DOHH2 (cell line): ENCODE measurements around the gene TIMP1.

Experiments
- H3F3A ChIP-seq: fragments of 200-600 bp; sonication (generic), shearing (Covaris generic); 2 replicates; pipeline ENCODE4 v1.6.0; 2016; ENCODE audit warnings: antibody characterized with exemption, mild to moderate bottlenecking; ENCODE audit not compliant: control insufficient read depth, insufficient read depth
- H3K27ac ChIP-seq: fragments of 200-600 bp; sonication (generic); 2 replicates; pipeline ENCODE4 v1.5.1; 2014; ENCODE audit warnings: low read depth, mild to moderate bottlenecking, low read length, moderate library complexity
- H3K27me3 ChIP-seq: fragments of 200-600 bp; sonication (generic); 2 replicates; pipeline ENCODE4 v1.6.1; 2014; ENCODE audit warnings: mild to moderate bottlenecking, low read length, mixed read lengths; ENCODE audit not compliant: control insufficient read depth
- H3K36me3 ChIP-seq: fragments of 200-600 bp; sonication (generic); 2 replicates; pipeline ENCODE4 v1.6.1; 2014; ENCODE audit warnings: mild to moderate bottlenecking, low read length, moderate library complexity, mixed read lengths; ENCODE audit not compliant: control insufficient read depth
- H3K4me1 ChIP-seq: fragments of 200-600 bp; sonication (generic); 2 replicates; pipeline ENCODE4 v1.6.1; 2014; ENCODE audit warnings: mild to moderate bottlenecking, low read length, mixed read lengths; ENCODE audit not compliant: control insufficient read depth
- H3K4me2 ChIP-seq: fragments of 200-600 bp; sonication (generic); 2 replicates; pipeline ENCODE4 v1.6.0; 2014; ENCODE audit warnings: mild to moderate bottlenecking, low read length, moderate library complexity
- H3K4me3 ChIP-seq: fragments of 200-600 bp; sonication (generic); 2 replicates; pipeline ENCODE4 v1.5.1; 2014; ENCODE audit warnings: mild to moderate bottlenecking, low read length, mixed read lengths
- H3K79me2 ChIP-seq: fragments of 200-600 bp; sonication (generic); 2 replicates; pipeline ENCODE4 v1.6.1; 2014; ENCODE audit warnings: mild to moderate bottlenecking, low read length, mixed read lengths; ENCODE audit not compliant: control insufficient read depth
- H3K9me2 ChIP-seq: fragments of 200-600 bp; sonication (generic); replicated peaks from 2 replicates; pipeline ENCODE4 v1.6.1; 2014; ENCODE audit warnings: mild to moderate bottlenecking, low read length, mixed read lengths; ENCODE audit not compliant: control insufficient read depth
- H3K9me3 ChIP-seq: fragments of 200-600 bp; sonication (generic); 2 replicates; pipeline ENCODE4 v1.6.1; 2014; ENCODE audit warnings: antibody characterized with exemption, low read length, mixed read lengths; ENCODE audit not compliant: control insufficient read depth, insufficient read depth
- H4K20me1 ChIP-seq: fragments of 200-600 bp; sonication (generic); 2 replicates; pipeline ENCODE4 v1.6.0; 2014; ENCODE audit warnings: low read depth, mild to moderate bottlenecking, antibody characterized with exemption, low read length, moderate library complexity; ENCODE audit not compliant: control insufficient read depth, insufficient read depth
- EZH2phosphoT487 ChIP-seq: fragments of 200-600 bp; sonication (generic); IDR thresholded peaks from 2 replicates; pipeline ENCODE4 v1.6.1; 2017; ENCODE audit warnings: borderline replicate concordance, mild to moderate bottlenecking, antibody characterized with exemption, low read length, moderate library complexity, mixed read lengths
- TF ChIP-seq, protein P1 (sequence below): fragments of 200-600 bp; sonication (generic); IDR thresholded peaks from one replicate; pipeline ENCODE4 v1.5.1; 2014; ENCODE audit warnings: antibody characterized with exemption, mild to moderate bottlenecking, low read depth, low read length; ENCODE audit not compliant: poor library complexity, severe bottlenecking

The TIMP1 gene

DNA sequence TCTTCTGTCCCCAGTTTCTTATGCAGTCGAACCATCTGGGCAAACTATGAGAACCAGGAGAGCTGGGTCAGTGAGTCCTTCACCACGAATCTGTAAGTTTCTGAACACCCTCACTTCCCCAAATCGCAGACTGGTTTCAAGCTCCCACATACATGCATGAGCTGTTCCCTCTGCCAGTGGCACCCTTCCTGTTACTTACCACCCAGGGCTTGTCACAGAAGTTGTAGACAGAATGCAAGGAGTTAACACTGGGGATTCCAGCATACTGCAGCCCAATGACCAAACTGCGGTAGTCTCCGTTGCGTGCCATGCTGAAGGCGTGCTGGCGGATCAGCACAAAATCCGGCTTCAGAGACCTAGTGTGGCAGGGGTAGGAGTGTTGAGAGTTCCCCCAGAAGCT, 22.8 kb downstream of the TIMP1 start:
- Histone ChIP-seq H3K27ac (no peak overlapping the region), H3K4me2 (no peak overlapping the region), H3K79me2 (no peaks in the 10 kb centered on the region), H3K4me3 (no peak overlapping the region), H3K36me3 (no peaks in the 10 kb centered on the region), H3F3A (no peaks in the 10 kb centered on the region), H3K27me3 (no peaks in the 10 kb centered on the region), H3K9me3 (no peaks in the 10 kb centered on the region), H3K9me2 (no peaks in the 10 kb centered on the region), H4K20me1 (no peaks in the 10 kb centered on the region), H3K4me1 (no peaks in the 10 kb centered on the region)
- TF ChIP-seq EZH2phosphoT487, result no peak
- TF ChIP-seq, protein P1, sequence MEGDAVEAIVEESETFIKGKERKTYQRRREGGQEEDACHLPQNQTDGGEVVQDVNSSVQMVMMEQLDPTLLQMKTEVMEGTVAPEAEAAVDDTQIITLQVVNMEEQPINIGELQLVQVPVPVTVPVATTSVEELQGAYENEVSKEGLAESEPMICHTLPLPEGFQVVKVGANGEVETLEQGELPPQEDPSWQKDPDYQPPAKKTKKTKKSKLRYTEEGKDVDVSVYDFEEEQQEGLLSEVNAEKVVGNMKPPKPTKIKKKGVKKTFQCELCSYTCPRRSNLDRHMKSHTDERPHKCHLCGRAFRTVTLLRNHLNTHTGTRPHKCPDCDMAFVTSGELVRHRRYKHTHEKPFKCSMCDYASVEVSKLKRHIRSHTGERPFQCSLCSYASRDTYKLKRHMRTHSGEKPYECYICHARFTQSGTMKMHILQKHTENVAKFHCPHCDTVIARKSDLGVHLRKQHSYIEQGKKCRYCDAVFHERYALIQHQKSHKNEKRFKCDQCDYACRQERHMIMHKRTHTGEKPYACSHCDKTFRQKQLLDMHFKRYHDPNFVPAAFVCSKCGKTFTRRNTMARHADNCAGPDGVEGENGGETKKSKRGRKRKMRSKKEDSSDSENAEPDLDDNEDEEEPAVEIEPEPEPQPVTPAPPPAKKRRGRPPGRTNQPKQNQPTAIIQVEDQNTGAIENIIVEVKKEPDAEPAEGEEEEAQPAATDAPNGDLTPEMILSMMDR, result no peak

DNA sequence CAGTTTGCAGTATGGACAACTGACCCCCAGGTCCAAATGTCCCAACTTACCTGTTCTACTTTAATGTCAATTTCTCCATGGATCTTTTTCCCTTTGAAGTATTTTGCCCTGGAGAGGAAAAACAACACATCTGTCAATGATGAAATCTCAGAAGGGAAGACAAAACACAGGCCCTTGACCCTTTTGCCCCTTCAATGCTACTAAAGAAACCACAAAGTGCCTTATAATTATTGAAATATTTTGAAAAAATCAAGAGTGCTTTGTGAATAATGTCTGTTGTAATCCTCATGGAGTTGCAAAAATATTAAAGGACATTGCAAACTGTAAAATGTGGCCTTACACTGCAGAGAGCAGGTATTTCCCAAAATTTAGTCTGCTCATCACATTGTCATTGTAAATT, 24.9 kb downstream of the TIMP1 start:
- H3F3A ChIP-seq, result no peaks in the 10 kb centered on the region
- no peak for TF ChIP-seq EZH2phosphoT487
- TF ChIP-seq, protein P1, result no peak
- no peaks in the 10 kb centered on the region for H3K79me2 ChIP-seq
- H4K20me1 ChIP-seq, result no peaks in the 10 kb centered on the region
- H3K9me2 ChIP-seq, result no peaks in the 10 kb centered on the region
- no peak overlapping the region for H3K4me3 ChIP-seq
- H3K4me1 ChIP-seq, result no peaks in the 10 kb centered on the region
- H3K36me3 ChIP-seq, result no peaks in the 10 kb centered on the region
- H3K9me3 ChIP-seq, result no peaks in the 10 kb centered on the region
- H3K27me3 ChIP-seq, result no peaks in the 10 kb centered on the region; the same call in 1 of the 2 replicates
- H3K27ac ChIP-seq, result no peak overlapping the region
- no peak overlapping the region for H3K4me2 ChIP-seq

DNA sequence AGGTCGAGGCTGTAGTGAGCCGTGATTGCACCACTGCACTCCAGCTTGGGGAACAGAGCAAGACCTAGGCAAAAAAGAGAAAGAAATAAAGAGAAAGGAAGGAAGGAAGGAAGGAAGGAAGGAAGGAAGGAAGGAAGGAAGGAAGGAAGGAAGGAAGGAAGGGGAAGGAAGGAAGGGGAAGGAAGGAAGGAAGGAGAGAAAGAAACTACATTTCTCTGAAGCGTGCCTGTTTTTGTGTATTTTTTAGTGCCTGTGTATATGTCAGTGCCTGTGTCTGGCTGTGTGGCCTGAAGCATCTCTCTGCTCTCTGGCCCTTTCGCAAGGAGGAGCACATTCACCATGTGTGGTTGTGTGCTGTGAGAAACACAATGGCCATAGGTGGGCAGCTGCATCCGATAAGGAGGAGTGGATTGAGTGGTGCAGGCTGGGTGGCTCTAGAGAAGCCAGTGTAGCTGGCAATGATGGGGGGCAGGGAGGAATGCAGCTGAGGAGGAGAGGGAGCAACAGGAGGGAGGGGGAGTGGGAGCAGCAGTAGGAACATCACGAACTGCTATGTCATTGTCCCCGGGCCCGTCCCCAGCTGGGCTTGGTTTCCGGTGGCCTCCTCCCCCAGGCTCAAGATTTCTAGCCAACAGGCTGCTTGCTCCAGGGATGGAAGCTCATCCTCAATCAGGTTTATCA, 26.0 kb downstream of the TIMP1 start:
- Histone ChIP-seq H3K27ac (no peak overlapping the region), H3F3A (no peaks in the 10 kb centered on the region)

More for the DNA sequence above, 26.0 kb downstream of the TIMP1 start:
- H3K36me3 ChIP-seq, result no peaks in the 10 kb centered on the region
- no peak for TF ChIP-seq EZH2phosphoT487
- TF ChIP-seq, protein P1, result no peak
- no peaks in the 10 kb centered on the region for H3K9me3 ChIP-seq
- no peaks in the 10 kb centered on the region for H3K4me1 ChIP-seq
- H3K9me2 ChIP-seq, result no peaks in the 10 kb centered on the region
- no peaks in the 10 kb centered on the region; the same call in 1 of the 2 replicates for H3K27me3 ChIP-seq
- no peaks in the 10 kb centered on the region for H4K20me1 ChIP-seq
- no peak overlapping the region for H3K4me3 ChIP-seq
- no peak overlapping the region for H3K4me2 ChIP-seq
- H3K79me2 ChIP-seq, result no peaks in the 10 kb centered on the region
